IPS-NIHi7 (cell line): ENCODE measurements around the gene CEP350.

ENCODE experiments used
- DNase-seq: peaks from one replicate; pipeline ENCODE4 v3.0.0; 2012; ENCODE audit warnings: mixed read lengths; ENCODE audit errors: extremely low spot score

Gene CEP350

DNA sequence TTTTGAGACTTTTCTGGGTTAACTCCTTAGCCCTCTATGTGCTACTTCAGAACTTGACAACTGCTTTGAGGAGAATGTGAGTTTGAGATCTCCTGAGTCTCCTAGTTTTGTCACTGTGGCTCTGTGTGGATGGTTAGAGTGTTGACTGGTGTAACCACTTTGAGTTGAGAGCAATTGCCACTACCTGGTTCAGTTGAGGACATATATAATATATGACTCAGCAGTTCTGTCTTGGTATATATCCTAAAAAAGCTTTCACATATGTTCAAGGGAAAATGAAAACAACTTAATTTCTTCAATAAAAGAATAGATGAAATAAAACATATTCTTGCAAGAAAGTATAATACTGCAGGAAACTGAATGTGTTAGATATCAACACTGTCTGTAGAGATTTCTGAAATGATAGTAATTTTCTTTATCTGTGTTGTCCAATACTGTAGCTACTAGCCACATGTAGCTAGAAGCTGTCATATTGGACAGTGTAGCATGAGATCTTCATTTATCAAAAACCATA, 103.3 kb downstream of the CEP350 start:
- DNase-seq, result no peak

DNA sequence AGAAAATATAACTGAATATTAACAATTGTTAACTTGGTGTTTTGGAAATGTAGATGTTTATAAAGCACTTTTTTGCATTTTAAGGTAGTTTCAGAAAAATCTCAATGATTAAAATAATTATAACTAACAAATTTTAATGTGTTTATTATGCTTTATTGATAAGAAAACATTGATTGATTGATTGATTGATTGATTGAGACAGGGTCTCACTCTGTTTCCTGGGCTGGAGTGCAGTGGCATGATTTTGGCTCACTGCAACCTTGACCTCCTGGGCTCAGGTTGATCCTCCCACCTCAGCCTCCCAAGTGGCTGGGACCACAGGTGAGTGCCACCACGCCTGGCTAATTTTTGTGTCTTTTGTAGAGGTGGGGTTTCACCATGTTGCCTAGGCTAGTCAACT, 106.4 kb downstream of the CEP350 start:
- no peak for DNase-seq

DNA sequence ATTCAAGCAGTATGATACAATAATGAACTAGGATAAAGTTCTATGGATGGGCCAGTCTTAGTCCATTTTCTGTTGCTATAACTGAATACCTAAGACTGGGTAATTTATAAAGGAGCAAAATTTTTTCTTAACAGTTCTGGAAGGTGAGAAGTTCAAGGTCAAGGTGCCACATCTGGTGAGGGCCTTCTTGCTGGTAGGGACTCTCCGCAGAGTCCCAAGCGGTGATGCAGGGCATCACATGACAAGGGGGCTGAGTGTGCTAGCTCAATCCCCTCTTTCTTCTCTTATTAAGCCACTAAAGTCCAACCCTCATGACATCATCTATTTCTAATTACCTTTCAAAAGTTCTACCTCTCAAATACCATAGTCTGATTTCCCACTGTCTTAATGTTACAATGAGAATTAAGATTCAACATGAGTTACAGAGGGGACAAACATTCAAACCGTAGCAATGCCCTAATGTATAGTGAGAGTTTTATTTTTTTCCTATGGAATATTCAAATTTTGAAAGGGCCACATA, 107.9 kb downstream of the CEP350 start:
- no peak for DNase-seq

DNA sequence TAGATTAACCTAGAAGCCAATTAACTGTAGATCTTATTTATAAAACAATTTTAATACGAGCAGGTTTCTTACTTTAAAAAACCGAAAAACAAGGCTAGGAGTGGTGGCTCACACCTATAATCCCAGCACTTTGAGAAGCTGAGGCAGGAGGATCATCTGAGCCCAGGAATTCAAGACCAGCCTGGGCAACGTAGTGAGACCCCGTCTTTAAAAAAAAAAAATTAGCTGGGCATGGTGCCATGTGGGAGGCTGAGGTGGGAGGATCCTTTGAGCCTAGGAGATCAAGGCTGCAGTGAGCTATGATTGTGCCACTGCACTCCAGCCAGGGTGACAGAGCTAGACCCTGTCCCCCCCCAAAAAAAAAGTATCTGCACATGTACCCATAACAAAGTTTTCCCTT, 110.8 kb downstream of the CEP350 start:
- DNase-seq, result no peak

- no peak for DNase-seq
These were observed 111.5 kb downstream of the CEP350 start for GRCh38 chr1:180066150-180066549.

DNA sequence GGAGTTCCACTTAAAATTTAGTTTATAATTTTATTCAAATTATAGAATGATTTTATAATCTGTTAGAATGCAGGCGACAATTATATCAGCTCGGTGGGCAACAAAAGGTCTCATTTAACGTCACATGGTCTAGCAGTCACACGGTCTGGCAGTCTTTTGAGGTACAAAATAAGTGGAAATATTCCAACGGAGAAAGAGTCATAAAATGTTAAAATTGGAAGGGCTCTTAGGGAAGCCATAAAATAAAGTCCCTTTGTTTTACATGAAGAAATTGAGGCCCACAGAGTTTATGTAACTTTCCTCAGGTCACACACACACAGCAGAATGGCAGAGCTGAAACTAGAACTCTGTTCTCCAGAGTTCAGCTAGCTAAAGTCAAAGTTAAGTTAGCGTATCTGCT, 115.7 kb downstream of the CEP350 start:
- no peak for DNase-seq

DNA sequence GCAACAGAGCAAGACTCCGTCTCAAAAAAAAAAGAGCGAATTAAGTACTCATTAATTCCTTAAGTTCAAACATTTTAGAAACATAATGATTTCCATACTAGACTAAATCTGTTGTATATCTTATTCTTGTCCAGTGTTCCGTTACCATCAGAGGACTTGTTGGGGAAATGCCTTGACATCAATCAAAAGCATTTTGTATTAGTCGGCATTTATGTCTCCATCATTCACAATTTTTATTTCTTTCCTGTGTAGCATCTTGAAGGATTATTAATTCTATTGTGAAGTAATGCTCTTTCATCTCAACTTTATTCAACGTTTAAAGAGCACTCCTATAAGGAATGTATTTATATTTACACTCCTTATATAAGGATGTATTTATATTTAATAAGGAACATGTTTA, 117.1 kb downstream of the CEP350 start:
- no peak for DNase-seq

DNA sequence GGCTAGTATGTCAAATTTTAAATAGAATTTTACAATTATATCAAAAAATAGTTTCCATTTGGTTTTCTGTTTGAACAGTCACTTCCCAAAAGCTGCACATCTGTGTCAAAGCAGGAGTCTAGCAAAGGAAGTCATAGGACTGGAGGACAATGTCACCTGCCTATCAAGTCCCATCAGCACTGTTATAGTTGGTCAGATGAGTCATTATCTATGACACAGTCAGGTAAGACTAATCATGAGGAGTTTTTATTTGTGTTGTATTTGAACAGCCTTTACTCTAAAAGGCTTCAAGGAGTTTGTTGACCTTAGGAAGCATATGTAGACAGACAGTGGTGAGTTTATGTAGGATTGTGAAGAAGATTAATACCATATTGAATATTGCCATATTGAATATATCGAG, 125.8 kb downstream of the CEP350 start:
- no peak for DNase-seq

DNA sequence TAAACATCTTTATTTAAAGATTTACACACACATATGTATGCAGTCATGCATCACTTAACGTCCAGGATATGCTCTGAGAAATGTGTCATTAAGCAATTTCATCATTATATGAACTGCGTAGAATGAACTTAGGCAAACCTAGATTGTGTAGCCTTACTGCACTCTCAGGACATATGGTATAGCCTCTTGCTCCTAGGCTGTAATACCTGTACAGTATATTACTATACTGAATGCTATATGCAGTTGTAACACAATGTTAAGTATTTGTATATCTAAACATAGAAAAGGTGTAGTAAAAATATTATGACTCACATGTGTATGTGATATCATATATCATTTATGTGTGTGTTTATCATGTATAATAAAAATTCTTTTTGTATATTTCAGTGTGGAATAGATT, 126.9 kb downstream of the CEP350 start:
- no peak for DNase-seq

GRCh38 chr1:180083164-180083563, 128.6 kb downstream of the CEP350 start:
- no peak for DNase-seq

DNA sequence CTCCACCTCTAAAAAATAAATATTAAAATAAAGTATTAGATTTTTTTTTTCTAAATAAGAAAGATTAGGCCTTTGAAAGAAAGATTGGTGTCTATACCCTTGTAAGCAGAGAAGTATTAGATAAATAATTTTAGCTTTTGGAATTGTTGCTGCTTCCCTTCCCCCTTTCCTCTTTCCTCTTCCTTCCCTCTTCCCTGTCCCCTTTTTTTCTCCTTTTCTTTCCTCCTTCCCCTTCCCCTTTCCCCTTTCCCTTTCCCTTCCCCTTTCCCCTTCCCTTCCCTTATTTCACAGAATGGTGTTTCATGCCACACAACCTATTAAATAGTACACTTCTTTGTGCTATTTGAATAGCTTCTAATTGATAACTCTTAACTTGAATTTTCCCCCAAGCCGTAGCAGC, 130.3 kb downstream of the CEP350 start:
- no peak for DNase-seq

DNA sequence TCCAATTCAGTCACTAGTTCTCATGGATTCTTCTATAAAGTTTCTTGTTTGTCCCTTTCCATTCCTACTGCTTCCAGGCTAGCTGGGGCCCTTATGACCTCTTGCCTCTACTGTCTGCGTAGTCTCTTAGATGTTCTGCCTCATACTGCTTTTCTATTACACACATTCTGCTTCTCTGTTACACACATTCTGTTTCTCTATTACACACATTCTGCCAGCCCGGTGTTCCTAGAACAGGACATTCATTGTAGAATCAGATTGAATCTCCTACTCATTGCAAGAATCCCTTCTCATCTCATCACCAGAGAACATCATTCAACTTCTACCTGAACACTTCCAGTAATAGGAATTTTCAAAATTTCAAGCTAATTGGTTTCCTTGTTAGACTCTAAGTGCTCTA, 130.7 kb downstream of the CEP350 start:
- DNase-seq, result no peak

DNA sequence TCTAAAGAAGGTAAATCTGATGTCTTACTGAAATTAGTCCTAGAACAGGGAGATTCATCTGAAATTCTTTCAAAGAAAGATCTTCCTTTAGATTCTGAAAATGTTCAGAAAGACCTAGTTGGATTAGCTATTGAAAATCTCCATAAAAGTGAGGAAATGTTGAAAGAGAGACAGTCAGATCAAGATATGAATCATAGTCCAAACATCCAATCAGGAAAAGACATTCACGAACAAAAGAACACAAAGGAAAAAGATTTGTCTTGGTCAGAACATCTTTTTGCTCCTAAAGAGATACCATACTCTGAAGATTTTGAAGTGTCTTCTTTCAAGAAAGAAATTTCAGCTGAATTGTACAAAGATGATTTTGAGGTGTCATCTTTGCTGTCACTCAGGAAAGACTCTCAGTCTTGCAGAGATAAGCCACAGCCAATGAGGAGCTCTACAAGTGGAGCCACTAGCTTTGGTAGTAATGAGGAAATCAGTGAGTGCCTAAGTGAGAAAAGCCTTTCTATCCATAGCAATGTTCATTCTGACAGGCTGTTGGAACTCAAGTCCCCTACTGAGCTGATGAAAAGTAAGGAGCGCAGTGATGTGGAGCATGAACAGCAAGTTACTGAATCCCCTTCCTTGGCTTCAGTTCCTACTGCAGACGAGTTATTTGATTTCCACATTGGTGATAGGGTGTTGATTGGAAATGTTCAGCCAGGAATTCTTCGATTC, 138.5 kb downstream of the CEP350 start:
- DNase-seq, result no peak

- no peak for DNase-seq
These were observed 140.2 kb downstream of the CEP350 start for GRCh38 chr1:180094705-180095295.

GRCh38 chr1:180096584-180097325, 142.1 kb downstream of the CEP350 start:
- no peak for DNase-seq

DNA sequence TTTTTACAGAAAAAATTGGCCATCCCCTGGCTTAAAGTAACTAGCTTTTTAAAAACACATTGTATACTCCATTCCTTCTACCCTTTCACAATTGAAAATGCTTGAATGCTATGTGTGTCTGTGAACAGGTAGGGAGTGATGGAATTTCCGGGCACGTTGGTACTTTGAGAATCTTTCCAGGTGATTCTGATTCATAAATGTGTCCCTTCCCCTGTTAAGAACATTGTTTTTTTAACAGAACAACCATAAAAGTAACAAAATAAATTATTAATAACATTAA, 142.7 kb downstream of the CEP350 start:
- DNase-seq, result no peak

GRCh38 chr1:180101411-180101810, 146.8 kb downstream of the CEP350 start:
- DNase-seq, result no peak

DNA sequence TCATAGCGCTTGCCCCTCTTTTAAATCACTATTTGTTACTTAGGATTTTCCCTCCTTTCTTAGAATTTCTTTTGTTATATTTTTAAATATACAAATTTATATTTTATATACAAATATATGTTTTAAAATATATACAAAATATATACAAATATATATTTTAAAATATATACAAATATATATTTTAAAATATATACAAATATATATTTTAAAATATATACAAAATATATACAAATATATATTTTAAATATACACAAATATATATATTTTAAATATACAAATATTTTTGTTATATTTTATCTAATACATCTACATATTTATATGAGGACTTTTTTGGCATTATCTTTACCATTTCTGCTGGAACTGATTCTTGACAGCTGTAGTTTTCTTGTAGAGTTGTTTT, 149.2 kb downstream of the CEP350 start:
- DNase-seq, result no peak

DNA sequence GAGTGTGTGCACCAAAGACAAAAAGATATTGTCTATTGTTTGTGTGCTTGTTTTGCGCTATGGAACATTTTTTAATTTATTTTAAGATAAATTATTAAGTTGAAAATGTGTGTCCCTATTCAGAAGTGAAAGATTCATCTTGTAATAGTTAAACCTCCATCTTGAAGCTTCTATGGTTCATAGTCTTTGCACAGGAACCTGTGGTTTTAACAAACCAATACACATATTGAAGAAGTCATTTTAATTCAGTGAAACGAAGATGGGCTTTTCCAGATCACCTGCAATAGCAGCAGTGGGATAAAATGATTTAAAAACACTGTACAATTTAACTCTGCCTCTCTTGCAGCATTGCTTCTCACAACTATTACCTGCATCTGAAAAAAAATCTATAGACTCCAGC, 157.5 kb downstream of the CEP350 start:
- no peak for DNase-seq

DNA sequence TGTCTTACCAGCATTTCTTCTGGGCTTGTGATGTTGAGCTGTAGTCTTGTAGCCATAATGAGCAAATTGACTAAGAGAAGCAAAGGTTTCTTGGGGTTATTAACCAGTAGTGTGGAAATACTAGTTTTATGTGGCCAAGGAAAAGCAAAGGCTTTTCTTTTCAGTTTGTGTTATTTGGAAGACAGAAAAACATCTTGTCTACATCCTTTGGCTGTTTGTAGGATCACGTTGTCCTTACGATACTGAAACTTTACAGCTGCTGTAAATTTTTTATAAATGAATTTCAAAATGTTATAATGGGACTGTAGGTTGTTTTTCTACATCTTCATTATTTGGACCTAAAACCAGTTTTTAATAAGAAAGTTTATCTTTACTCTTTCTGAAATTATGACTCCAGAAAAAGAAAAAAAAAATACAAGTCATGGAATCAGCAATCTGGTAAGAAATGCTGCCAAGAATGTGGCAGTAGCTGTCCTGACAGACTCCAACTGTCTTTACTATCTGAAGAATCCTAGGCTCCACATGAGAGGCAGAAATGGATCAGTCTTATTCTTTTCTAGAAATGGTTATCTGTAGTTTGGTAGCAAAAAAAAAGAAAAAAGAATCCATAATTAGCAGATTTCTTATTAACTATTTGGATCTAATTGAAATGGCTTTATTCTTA, 158.5 kb downstream of the CEP350 start:
- no peak for DNase-seq

- no peak for DNase-seq
These were observed 159.9 kb downstream of the CEP350 start for GRCh38 chr1:180114396-180114945.
